Kidney (tissue), 14 donors: ENCODE measurements around the gene HAO1. TPM values are rescaled to one million over a fixed set of nuclear protein-coding genes. Genes with fewer than 3 reads are reported as not detected.

ENCODE experiments used
- DNase-seq, 5 donors: peaks; one replicate each; pipeline ENCODE4 v3.0.0-alpha.2; 2013 to 2020
- FAIRE-seq: peaks from 2 replicates; lab custom pipeline; 2012; peaks lifted over from hg19 to GRCh38; lab: Jason Lieb, UNC
- H3K27ac ChIP-seq, 2 donors: one replicate each; pipeline ENCODE4 v1.7.0; 2013; ENCODE audit warnings: low read depth in 2 of 2, low read length in 2 of 2, inconsistent platforms in 1 of 2
- H3K27me3 ChIP-seq: one replicate; pipeline ENCODE4 v1.7.1; 2013; ENCODE audit warnings: low read length, inconsistent platforms; ENCODE audit not compliant: control insufficient read depth, insufficient read depth
- H3K36me3 ChIP-seq, 3 donors: one replicate each; pipeline versions ENCODE4 v1.7.0 to v1.7.1; 2013; ENCODE audit warnings: low read length in 3 of 3, control low read depth in 1 of 3, inconsistent platforms in 1 of 3; ENCODE audit not compliant: insufficient read depth in 3 of 3, control insufficient read depth in 2 of 3
- H3K4me1 ChIP-seq, 3 donors: one replicate each; pipeline versions ENCODE4 v1.7.0 to v1.7.1; 2013; ENCODE audit warnings: low read length in 3 of 3, inconsistent platforms in 1 of 3, low read depth in 1 of 3; ENCODE audit not compliant: control insufficient read depth in 2 of 3, insufficient read depth in 2 of 3
- H3K4me3 ChIP-seq, 3 donors: one replicate each; pipeline versions ENCODE4 v1.7.0 to v1.8.1; 2013; ENCODE audit warnings: low read length in 3 of 3, control low read depth in 1 of 3, inconsistent platforms in 1 of 3
- H3K9ac ChIP-seq, 3 donors: one replicate each; pipeline versions ENCODE4 v1.7.0 to v1.7.1; 2013; ENCODE audit warnings: low read length in 3 of 3, control low read depth in 1 of 3, inconsistent platforms in 1 of 3
- H3K9me3 ChIP-seq, 3 donors: one replicate each; pipeline versions ENCODE4 v1.7.0 to v1.7.1; 2013; ENCODE audit warnings: low read length in 3 of 3, control low read depth in 1 of 3, inconsistent platforms in 1 of 3; ENCODE audit not compliant: control insufficient read depth in 2 of 3, insufficient read depth in 1 of 3
- intact Hi-C: fragments of 100-400 bp; cut with DNase I; formaldehyde crosslinking; loops from one replicate; pipeline ENCODE4 v1.11.1; 2022
- polyA plus RNA-seq: library from polyadenylated mRNA; stranded (reverse); fragments of 350-450 nt; fragmentation: Illumina TruSeq; extraction: RNeasy Lipid Tissue Mini Kit (QIAGEN cat#74804); gene quantifications from one replicate; pipeline ENCODE4 v1.2.3, GENCODE V29; 2014; ENCODE audit warnings: low read depth, low replicate concordance; ENCODE audit not compliant: insufficient read depth
- total RNA-seq: library from RNA; stranded (reverse); fragmentation: NEBNext Ultra II Directional; extraction: Animal tissue kit (Norgen Biotek cat#: 25700); gene quantifications from one replicate; pipeline ENCODE4 v1.2.1, GENCODE V29; 2021
- TF ChIP-seq, protein P1 (sequence below): IDR thresholded peaks from 3 replicates; pipeline ENCODE4 v1.5.1; 2012; ENCODE audit warnings: mild to moderate bottlenecking, moderate library complexity, borderline replicate concordance; ENCODE audit not compliant: insufficient read depth; ENCODE audit errors: extremely low read depth
- donor health status: control.
- donor health status: control.
- donor health status: control.
- donor health status: control.
- donor health status: control.
- donor health status: DM: yes; HTN: yes; CAD: no.
- donor health status: Normal renal cell carcinoma (clear cell type).

HAO1 gene
- total and polyA plus RNA-seq, 2 donors from 2014 or later: 0.86 TPM; not detected in 1

GRCh38 chr20:7853493-7853892 is 86.8 kb downstream of the HAO1 start:
- DNase-seq (no peak), FAIRE-seq (no peak)
- Histone ChIP-seq H3K27ac (no peak overlapping the region), H3K4me3 (no peak overlapping the region), H3K36me3 (no peaks in the 10 kb centered on the region), H3K27me3 (no peaks in the 10 kb centered on the region), H3K4me1 (peaks cover 0 to 4% (median 0%) of the 10 kb centered on the region in 3 donors), H3K9ac (no peak overlapping the region), H3K9me3 (no peaks in the 10 kb centered on the region)
- TF ChIP-seq, protein P1, sequence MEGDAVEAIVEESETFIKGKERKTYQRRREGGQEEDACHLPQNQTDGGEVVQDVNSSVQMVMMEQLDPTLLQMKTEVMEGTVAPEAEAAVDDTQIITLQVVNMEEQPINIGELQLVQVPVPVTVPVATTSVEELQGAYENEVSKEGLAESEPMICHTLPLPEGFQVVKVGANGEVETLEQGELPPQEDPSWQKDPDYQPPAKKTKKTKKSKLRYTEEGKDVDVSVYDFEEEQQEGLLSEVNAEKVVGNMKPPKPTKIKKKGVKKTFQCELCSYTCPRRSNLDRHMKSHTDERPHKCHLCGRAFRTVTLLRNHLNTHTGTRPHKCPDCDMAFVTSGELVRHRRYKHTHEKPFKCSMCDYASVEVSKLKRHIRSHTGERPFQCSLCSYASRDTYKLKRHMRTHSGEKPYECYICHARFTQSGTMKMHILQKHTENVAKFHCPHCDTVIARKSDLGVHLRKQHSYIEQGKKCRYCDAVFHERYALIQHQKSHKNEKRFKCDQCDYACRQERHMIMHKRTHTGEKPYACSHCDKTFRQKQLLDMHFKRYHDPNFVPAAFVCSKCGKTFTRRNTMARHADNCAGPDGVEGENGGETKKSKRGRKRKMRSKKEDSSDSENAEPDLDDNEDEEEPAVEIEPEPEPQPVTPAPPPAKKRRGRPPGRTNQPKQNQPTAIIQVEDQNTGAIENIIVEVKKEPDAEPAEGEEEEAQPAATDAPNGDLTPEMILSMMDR: no peak
- intact Hi-C loops: no loop called here

DNA sequence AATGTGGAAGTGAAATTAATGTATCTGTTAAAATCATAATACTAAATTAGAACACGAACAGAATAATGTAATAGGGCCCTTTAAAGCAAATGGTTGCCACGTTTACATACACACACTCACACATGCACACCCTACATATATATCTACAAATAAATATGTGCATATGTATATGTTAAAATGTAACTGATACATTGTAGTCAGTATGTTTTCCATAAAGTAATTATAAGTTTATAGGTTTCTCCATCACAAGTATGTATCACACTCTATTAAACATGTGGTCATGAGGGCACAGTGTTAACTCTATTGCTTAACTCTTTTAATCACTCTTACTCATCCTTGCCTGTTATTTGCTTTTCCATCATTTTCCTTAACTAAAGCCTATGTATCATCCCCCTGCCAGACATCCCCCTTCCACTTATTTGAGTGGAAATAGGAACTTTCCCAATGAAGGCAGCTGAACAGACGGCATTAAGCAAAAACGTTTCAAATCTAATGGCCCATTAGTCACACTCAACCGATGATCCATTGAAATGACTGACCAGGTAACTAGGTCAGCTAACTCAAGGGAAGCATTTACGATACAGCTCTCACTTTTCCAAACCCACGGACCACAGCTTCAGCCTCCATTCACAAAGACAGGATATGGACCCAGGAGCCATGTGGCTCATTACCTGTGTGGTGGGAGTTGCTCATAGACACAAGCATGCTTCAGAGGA is 89.3 kb downstream of the HAO1 start:
- Histone ChIP-seq H3K27ac (no peak overlapping the region), H3K9me3 (no peaks in the 10 kb centered on the region), H3K4me3 (no peak overlapping the region), H3K36me3 (no peaks in the 10 kb centered on the region), H3K27me3 (no peaks in the 10 kb centered on the region), H3K9ac (no peak overlapping the region), H3K4me1 (peaks cover 0 to 4% (median 0%) of the 10 kb centered on the region in 3 donors)
- FAIRE-seq (no peak), DNase-seq (peak in 3 of 5 donors; percentile 26 to 62 (median 62))
- TF ChIP-seq, protein P1: no peak
- intact Hi-C loops: no loop called here

- H3K27ac ChIP-seq: no peak overlapping the region
- H3K4me1 ChIP-seq: peaks cover 0 to 4% (median 0%) of the 10 kb centered on the region in 3 donors
- no peak for DNase-seq
- H3K9ac ChIP-seq: no peak overlapping the region
- no peaks in the 10 kb centered on the region for H3K36me3 ChIP-seq
- TF ChIP-seq, protein P1: no peak
- no peaks in the 10 kb centered on the region for H3K27me3 ChIP-seq
- no peak for FAIRE-seq
- intact Hi-C loops: no loop called here
- H3K4me3 ChIP-seq: no peak overlapping the region
- no peaks in the 10 kb centered on the region for H3K9me3 ChIP-seq
These were observed 90.6 kb downstream of the HAO1 start for GRCh38 chr20:7849675-7850074.

- Histone ChIP-seq H3K27ac (no peak overlapping the region), H3K36me3 (no peaks in the 10 kb centered on the region), H3K4me1 (peaks cover 0 to 4% (median 0%) of the 10 kb centered on the region in 3 donors), H3K27me3 (no peaks in the 10 kb centered on the region), H3K9ac (no peak overlapping the region), H3K4me3 (no peak overlapping the region), H3K9me3 (no peaks in the 10 kb centered on the region)
- FAIRE-seq (no peak), DNase-seq (no peak)
- TF ChIP-seq, protein P1: no peak
- intact Hi-C loops: no loop called here
These were observed 91.9 kb downstream of the HAO1 start for GRCh38 chr20:7848351-7848750.
